ENCODE results near the gene PALLD.
"Not testable (repeated sequence)": the region's sequence is repeated elsewhere in the genome, so short reads cannot be mapped to it uniquely, and the experiment has no call there.

PALLD gene

DNA sequence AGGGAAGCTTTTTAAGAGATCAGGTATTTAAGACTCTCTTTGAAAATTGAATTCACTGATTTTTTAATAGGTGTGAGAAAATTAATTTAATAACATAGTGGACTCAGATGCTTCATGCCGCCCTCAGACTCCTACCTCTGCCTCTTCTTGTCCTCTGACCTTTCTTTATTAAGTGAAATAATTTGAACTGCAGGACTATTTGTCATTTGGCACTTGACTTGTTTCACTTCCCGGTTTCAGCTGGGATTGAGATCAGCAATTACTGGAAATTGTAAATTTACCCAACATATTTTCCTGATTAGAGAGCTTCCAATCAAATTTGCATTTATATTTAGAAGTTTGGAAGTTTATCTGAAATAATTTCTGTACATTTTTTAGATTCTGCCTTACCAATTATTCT, 396.4 kb downstream of the PALLD start:
- DNase-seq (ENCODE audit: low read depth, low spot score): no peak

DNA sequence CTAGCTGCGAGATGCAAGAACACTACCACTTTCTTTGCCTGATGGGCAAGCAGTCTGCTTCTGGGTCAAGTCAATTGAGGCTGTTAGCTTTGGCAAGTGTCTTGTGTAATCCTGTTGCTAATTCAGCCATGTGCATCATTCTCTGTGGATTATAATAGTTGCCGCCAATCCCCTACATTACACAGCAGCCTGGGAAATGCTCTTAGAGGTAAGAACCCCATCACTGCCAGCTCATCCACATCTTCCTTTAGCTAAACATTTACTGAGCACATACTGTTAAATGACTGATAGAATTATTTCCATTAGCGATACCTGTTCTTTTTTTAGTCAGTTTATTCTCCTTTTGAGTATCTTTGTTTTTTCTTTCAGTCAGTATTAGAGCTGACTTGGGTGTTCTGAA, 397.0 kb downstream of the PALLD start:
- DNase-seq (ENCODE audit: low read depth, low spot score): no peak

DNA sequence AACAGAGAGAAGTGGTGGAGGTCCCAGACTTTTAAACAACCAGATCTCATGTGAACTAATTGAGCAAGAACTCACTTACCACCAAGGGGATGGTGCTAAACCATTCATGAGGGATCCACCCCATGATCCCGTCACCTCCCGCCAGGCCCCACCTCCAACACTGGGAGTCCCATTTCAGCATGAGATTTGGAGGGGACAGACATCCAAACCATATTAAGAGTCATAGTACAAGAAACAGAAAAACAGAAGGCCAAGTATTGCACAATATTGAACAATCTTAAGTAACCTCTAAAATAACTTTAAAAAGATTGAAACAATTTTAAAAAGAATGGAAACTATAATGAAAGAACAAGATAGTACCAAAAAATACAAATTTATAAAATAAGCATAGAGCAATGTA, 403.2 kb downstream of the PALLD start:
- DNase-seq (ENCODE audit: low read depth, low spot score): no peak

DNA sequence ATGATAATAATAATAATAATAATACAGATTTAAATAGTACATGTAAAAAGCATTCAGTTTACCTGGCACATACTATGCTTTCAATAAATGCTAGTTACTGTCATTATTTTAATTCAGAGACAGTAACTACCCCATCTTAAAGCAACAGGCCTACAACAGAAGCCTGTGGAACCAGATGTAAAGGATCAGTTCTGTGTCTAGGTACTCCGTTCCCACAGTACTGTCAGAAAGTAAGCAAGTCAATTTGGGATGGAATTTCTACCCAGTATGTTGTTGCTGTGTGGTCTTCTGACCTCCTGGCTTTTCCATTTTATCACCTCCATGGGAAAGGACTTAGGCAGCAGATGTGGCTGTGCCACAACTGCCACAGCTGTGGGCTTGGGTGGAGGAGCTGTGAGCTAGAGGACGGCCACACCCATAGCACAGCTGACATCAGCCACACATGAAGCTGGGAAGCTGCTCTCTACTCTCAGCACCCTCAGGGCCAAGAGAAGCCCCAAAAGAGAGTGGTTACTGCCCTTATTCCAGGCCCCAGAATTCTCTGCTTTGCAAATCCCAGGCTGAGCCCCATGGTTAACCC, 410.4 kb downstream of the PALLD start:
- DNase-seq (ENCODE audit: low read depth, low spot score): no peak

DNA sequence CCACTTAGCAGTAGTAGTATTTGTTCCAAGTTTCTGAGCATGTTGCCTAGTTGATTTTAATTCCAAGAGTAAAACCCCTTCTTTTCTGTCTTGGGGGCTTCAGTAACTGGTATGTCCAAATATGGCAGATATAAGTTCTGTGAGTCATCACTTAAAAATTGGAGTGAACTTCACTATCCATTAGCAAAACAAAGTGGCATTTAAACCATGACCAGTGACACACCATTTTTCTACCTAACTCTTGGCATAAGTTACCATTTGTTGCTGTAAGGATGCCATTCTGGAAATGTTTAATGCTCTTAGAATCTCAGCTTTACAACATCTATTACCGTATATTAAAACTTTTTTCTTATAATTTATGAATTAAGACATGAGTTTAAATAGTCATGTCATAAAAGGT, 411.2 kb downstream of the PALLD start:
- DNase-seq (ENCODE audit: low read depth, low spot score): peak; percentile 65

DNA sequence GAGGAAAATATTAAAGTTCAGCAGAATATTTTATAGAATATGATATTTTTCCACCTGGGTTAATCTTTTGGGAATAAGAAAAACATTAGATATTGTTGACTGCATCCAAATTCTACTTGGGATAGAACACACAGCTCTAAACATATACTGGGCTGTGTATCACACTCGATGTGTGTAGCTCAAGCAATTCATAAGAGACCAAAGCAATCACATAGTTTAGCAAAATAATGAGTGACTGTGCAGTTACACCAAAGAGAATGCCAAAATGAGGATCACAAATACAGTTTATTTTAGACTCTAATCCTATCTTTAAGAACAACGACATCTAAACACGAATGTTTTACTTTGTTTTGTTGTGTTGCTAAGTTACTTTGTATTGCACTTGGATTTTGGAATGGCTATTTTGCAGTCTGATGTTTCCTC, 412.0 kb downstream of the PALLD start:
- peak; percentile 36 for DNase-seq (ENCODE audit: low read depth, low spot score)

DNA sequence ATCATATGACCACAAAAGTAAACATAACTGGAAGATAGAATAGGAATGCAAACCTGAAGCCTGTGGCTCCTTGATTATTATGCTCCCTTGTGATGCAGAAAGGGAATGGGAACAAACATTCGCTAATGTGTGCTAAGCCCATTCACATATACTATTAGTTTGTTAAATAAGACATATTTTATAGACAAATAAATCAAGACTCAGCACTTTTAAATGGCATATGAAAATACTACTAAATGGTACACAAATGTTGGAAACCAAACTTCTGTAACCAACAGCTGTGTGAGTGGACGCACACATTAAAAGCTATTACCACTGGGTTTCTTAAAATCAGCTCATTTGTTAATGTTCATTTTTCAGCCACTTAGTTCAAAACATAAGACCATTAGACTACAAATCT, 417.2 kb downstream of the PALLD start:
- no peak for DNase-seq (ENCODE audit: low read depth, low spot score)

DNA sequence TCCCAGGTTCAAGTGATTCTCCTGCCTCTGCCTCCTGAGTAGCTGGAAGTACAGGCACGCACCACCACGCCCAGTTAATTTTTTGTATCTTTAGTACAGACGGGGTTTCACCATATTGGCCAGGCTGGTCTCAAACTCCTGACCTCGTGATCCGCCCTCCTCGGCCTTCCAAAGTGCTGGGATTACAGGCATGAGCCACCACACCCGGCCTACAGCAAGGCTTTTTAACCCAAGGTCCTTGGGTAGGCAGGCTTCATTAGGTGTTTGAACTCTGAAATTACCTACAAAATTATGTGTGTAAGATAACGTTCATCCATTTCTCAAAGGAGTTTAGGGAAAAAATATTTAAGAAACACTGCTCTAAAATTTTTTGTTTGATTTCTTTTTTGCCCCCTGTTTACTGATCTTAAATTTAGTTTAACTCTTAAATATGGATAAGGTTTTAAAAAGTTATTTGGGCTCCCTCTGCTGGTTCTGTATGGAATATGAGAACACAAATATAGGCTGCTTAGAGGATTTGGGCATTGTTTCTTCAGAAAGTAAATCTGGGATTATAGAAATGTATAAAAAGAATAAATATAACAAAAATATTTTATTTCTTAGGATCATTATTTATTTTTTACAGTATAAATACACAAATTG, 420.4 kb downstream of the PALLD start:
- no peak for DNase-seq (ENCODE audit: low read depth, low spot score)

DNA sequence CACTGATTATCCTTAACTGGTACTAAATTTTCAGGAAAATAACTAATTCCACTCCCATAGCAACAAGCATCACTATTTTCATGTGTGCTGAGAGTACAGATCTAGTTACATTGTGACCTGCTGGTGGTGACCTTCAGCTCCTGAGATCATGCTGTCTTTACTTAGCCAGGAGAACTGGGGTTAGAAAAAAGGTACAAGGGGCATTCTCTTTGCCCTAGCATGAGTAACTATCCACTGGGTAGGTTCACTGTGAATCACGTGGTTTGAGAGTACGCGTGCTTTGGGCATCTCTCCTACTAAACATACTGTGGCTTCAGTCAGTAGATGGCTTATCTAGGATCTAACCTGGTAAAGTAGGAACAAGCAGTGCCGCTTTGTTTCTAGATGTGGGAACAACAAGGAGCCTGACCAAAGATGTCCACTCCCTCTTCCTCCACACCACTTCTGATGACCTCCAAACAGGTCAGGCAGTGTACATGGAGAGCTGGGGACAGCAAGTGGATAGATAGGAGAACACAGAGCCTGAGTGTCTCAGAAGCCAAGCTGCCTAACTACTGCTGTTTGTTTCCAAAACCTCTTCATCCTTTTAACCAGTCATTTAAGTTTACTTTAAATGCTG, 423.0 kb downstream of the PALLD start:
- no peak for DNase-seq (ENCODE audit: low read depth, low spot score)

DNA sequence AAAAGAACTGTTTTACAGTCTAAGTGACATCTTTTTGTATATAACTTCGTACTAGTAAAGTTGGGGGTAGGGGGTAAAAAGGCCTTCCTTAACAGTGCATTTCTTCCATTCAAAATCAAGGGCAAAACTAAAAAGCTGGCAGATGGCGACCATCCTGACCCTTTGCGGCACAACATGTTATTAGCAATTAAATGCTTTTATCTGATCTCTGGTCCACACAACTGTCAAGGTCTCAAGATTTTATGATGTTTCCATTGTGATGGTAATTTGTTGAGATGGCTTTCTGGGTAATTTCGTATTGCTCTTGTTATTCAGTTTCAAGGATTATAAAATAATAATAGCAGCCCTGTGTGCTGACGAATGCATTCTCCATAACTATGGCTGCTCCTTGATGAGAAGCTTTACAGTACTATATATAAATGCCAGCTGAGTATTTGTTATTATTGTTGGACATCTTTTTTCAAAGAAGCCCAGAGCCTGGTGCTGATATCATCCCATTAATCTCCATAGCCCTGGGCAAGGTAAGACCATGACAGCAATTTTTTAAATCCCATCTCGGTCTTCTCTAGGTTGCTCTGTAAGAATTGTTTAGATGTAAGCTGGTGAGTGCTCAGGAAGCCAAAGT, 423.7 kb downstream of the PALLD start:
- DNase-seq (ENCODE audit: low read depth, low spot score): no peak

DNA sequence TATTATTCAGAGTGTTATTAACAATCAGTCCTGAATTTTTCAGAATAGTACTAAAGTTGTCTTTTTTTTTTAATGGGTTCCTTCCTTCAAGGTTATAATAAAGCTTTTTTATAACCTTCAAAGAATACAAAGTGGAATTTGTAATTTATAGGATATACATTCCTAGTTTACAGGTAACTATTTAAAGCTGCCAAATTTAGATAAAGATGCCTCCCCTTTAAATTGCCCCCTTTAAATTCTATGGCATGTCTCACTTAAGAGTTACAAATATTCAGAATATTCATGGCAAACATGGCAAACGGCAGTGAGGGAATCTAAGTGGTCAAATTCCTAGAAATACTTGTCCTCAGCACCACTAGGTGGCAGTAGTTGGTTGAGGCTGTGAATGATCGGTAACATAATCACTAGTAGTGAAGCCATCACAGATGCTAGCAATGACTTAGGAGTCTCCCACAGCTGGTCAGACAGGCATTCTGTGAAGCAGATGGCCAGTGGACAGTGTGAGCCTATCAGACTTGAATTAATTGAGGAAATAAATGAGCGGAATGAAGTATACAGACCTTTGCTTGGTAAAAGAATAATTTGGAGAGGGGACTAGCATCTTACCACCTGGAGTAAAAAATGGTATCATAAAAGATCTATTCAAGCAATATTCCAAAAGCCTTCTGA, 426.8 kb downstream of the PALLD start:
- peak; percentile 85 for DNase-seq (ENCODE audit: low read depth, low spot score)

DNA sequence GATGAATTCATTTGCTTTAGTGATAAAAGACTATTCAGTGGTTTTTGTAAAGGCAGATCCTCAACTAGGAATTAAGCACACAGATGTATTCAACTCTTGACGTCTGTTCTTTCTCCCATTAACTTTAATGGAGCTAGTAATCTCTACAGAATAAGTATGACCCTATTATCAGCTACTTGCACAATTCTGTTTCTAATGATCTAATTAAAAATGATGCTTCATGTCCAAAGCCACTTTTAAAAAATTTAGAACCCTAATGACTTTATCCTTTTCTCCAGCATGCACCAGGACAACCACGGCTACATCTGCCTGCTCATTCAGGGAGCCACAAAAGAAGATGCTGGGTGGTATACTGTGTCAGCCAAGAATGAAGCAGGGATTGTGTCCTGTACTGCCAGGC, 427.8 kb downstream of the PALLD start:
- no peak for DNase-seq (ENCODE audit: low read depth, low spot score)

DNA sequence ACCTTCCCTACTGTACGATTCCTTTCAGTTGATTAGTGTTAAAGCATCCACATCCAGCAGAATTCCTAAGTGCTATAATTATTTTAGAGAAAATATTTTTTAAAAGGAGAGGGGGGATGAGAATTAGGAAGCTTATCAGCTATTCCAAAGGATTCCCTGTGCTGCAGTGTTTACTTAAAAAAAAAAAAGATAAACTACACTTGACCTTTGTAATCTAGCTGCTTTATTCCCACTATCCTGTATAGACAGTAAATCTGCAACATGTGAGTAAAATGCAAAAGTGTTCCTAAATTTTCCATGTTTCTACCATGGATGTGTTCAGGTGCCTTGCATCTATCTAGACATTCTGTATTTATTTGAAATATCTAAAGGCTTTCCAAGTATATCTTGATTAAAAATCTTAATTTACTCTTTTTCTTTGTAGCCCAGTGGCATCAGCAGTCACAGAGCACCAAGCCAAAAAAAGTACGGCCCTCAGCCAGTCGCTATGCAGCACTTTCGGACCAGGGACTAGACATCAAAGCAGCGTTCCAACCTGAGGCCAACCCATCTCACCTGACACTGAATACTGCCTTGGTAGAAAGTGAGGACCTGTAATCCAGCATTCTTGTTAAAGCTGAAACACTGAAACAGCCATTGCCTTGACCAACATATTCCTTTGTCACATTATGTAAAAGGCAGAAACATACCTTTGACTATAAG, 429.1 kb downstream of the PALLD start:
- no peak for DNase-seq (ENCODE audit: low read depth, low spot score)

DNA sequence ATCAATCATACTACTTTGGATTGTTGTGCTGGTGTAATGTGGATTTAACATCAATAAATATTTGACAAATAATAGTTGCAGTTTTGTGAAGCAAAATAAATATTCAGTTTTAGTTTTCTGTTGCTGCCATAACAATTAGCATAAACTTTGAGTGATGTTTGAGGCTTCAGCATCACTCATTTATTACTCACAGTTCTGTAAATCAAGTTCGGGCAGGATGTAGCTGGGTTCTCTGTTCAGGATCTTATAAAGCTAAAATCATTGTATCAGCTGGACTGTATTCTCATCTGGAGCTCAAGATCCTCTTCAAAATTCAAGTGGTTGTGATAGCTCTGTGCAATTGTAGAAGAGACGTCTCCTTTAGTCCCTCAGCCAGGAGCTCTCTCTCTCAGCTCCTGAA, 431.5 kb downstream of the PALLD start:
- no peak for DNase-seq (ENCODE audit: low read depth, low spot score)

DNA sequence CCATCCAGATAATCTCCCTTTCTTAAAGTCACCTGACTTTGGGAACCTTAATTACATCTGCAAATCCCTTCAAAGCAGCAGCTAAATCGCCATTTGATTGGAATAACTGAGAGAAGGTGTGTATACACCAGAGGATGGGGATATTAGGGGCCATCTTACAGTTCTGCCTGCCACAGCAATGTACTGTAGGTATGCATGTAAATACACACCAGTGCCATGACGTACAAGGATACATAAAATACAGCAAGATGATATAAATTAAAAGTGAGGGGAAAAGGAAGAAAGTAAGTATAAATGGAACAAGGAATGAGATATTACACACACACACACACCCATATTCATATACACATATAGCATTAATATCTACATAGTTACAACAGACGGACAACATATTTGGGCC, 432.0 kb downstream of the PALLD start:
- no peak for DNase-seq (ENCODE audit: low read depth, low spot score)

DNA sequence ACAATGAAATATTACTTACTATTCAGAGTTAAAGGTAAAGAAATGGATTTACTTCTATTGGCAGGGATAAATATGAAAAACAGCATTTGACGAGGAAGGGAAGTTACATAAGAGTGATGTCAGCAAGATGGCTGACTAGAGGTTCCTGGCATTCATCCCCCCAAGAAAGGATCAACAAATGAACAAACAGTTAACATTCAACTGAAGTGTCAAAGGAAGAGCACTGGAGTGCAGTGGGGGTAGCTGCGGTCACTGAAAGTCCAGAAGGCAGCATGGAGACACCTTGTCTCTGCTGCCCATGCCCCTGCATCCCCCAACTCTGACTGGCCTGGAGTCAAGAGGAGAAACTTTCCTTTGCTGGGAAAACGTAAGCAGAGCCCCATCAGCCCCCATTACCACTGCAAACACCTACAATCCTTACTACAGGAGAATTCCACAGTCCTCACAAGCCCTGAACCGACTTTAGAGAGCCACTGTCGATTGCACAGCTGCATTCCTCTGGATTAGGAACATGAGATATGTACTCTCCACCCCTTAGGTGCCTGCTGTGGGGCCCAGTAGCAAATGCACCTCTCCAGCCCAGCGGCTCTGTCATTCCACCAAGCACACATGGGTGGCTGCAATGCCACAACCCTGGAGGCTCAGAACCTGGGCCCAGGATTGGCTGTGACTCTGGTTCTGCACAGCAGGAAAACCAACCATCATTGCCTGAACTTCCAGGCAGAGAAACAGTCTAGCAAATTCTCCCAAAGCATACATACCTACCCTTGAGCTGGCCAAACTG, 433.8 kb downstream of the PALLD start:
- DNase-seq (ENCODE audit: low read depth, low spot score): no peak

DNA sequence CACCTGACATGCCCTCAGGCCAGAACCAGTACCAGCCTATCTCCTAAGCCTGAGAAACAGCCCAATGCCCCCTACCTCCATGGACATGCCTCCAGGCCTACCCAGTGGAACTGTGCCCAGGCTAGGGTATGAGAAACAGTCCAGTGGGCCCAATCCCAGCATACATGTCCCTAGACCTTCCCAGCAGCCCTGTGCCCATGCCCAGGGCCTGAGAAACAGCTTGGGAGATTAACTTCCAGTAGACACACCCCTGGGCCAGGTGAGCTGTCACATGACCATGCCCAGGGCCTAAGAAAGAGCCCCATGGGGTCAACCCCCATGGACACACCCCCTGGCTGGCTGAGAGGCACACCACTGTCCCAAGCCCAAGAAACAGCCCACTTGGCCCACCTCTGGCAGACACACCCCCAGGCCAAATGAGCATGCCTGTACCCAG, 434.4 kb downstream of the PALLD start:
- no peak for DNase-seq (ENCODE audit: low read depth, low spot score)

DNA sequence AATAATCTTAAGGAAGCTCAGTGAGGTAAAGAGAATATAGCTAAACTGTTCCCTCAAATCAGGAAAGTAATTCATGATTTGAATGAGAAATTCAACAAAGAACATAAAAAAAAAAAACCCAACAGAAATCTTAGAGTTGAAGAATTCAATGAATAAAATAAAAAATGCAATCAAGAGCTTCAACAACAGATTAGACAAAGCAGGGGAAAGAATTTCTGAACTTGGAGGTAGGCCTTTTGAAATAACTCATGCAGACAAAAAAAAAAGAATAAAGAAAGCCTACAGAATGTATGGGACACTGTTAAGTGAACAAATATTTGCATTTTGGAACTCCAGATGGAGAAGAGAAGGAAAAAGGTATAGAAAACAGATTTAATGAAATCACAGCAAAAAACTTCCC, 435.3 kb downstream of the PALLD start:
- no peak for DNase-seq (ENCODE audit: low read depth, low spot score)

DNA sequence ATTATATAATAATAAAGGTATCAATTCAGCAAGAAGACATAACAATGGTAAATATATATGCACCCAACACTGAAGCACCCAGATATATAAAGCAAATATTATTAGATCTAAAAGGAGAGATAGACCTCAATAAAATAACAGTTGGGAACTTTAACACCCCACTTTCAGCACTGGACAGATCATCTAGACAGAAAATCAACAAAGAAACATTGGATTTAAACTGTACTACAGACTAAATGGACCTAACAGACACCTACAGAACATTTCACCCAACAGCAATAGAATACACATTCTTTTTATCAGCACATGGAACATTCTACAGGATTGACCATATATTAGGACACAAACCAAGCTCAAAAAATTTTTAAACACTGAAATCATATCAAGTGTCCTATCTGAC, 436.6 kb downstream of the PALLD start:
- DNase-seq (ENCODE audit: low read depth, low spot score): no peak

DNA sequence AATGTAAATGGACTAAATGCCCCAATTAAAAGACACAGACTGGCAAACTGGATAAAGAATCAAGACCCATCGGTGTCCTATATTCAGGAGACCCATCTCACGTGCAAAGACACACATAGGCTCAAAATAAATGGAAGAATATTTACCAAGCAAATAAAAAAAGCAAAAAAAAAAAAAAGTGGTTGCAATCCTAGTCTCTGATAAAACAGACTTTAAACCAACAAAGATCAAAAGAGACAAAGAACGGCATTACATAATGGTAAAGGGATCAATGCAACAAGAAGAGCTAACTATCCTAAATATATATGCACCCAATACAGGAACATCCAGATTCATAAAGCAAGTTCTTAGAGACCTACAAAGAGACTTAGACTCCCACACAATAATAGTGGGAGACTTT, 440.6 kb downstream of the PALLD start:
- DNase-seq (ENCODE audit: low read depth, low spot score): not testable (repeated sequence)

DNA sequence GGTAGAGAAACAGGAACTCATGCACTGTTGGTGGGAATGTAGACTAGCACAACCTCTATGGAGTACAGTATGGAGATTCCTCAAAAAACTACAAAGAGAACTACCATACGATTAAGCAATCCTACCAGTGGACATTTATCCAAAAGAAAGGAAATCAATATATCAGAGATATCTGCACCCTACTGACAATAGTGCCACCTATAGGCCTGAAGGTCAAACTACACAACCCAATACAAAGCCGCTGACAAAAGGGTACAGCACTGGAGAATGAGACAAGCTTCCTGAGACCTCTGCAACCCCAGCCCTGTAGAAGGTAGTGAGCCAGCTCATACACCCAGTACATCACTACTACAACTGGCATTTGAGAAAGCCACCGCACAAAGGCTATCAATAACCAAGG, 446.1 kb downstream of the PALLD start:
- DNase-seq (ENCODE audit: low read depth, low spot score): no peak

Data from astrocyte of the hippocampus (primary cell).